Stimulated activated CD8-positive, alpha-beta memory T cell treated with anti-CD3 and anti-CD28 coated beads, Interleukin-4, amount 100 ng/mL, for 1 hour (primary cell): ENCODE measurements around the gene CA6.
"Not testable (repeated sequence)": the region's sequence is repeated elsewhere in the genome, so short reads cannot be mapped to it uniquely, and the experiment has no call there.

Experiments used
- DNase-seq, 2 donors: peaks; one replicate each; pipeline ENCODE4 v3.0.0-alpha.2; 2020; ENCODE audit warnings: low read depth in 2 of 2, low spot score in 1 of 2

The CA6 gene

DNA sequence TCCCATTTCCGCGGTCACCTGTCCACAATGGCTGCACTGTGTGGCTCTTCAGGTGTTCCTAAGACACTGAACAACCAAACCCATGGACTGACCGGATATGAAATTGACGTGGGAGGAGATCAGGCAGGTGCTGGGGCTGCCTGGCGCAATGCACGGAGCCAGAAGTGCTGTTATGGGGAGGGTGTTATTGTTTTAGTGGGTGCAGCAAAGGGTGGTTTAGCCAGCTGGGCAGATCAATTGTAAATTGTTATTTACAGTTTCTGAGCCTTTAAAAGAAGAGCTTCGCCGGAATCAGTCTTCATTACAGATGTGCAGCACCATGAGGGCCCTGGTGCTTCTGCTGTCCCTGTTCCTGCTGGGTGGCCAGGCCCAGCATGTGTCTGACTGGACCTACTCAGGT is at the start of gene CA6:
Gene CA6, plus strand, starts transcription at position 301 of the 400 bp plus-strand sequence. Its CDS starts 19 bp downstream, at position 320.
- DNase-seq, result no peak

DNA sequence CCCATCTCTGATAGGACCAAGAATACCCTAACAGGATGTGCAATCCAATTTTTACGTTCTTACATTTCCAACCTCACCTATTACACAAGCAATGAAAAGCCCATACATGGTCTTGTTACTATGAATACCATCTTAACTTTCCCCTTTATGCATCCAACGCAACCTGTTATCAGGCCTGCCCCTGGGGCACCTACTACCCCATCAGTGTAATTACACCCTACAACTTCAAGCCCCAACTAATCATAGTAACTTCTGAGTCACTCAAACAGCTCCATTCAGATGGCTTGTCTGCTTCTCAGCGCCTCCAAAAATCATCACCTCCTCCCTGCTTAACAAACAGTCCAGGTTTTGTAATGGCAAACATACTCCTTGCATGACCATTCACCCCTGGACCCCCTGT is 48.9 kb upstream of the CA6 start:
- DNase-seq, result not testable (repeated sequence)

DNA sequence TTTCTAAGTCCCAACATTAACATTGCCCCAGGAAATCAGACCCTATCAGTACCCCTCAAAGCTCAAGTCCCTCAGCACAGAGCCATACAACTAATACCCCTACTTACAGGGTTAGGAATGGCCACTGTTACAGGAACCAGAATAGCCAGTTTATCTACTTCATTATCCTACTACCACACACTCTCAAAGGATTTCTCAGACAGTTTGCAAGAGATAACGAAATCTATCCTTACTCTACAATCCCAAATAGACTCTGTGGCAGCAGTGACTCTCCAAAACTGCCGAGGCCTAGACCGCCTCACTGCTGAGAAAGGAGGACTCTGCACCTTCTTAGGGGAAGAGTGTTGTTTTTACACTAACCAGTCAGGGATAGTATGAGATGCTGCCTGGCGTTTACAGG is 48.2 kb upstream of the CA6 start:
- not testable (repeated sequence) for DNase-seq

DNA sequence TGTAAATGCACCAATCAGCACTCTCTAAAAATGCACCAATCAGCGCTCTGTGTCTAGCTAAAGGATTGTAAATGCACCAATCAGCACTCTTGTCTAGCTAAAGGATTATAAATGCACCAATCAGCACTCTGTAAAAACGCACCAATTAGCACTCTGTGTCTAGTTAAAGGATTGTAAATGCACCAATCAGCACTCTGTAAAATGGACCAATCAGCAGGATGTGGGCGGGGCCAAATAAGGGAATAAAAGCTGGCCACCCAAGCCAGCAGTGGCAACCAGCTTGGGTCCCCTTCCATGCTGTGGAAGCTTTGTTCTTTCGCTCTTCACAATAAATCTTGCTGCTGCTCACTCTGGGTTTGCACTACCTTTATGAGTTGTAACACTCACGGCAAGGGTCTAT is 47.2 kb upstream of the CA6 start:
- DNase-seq, result not testable (repeated sequence)

DNA sequence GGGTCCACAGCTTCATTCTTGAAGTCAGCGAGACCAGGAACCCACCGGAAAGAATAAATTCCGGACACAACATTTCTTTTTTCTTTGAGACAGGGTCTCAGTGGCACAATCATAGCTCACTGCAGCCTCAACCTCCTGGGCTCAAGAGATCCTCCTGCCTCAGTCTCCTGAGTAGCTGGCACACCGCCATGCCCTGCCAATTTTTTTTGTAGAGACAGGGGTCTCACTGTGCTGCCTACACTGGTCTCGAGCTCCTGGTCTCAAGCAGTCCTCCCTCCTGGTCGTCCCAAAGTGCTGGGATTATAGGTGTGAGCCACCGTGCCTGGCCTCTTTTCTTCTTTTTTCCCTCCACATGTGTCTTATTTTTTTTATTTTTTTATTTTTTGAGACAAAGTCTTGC is 46.6 kb upstream of the CA6 start:
- no peak for DNase-seq

DNA sequence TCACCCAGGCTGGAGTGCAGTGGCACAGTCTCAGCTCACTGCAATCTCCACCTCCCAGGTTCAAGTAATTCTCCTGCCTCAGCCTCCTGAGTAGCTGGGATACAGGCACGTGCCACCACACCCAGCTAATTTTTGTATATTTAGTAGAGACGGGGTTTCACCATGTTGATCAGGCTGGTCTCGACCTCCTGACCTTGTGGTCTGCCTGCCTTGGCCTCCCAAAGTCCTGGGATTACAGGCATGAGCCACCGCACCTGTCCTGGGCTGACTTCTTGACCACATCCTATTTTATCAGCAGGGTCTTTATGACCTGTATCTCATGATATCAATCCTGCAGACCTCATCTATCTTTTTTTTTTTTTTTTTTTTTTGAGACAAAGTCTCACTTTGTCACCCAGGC is 45.0 kb upstream of the CA6 start:
- DNase-seq, result not testable (repeated sequence)

DNA sequence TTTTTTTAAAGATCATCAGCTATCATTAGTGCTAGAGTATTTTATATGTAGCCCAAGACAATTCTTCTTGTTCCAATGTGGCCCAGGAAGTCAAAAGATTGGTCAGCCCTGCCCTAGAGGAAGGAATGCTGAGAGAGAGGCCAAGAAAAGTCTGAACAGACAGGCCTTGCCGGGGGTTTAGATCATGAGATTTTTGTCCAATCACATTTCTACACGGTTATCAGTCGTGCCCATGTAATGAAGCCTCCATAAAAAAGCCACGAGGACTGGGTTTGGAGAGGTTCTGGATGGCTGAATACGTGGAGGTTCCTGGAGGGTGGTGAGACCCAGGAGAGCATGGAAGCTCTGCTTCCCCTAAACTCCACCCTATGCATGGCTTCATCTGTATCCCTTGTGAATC is 42.9 kb upstream of the CA6 start:
- DNase-seq, result no peak

DNA sequence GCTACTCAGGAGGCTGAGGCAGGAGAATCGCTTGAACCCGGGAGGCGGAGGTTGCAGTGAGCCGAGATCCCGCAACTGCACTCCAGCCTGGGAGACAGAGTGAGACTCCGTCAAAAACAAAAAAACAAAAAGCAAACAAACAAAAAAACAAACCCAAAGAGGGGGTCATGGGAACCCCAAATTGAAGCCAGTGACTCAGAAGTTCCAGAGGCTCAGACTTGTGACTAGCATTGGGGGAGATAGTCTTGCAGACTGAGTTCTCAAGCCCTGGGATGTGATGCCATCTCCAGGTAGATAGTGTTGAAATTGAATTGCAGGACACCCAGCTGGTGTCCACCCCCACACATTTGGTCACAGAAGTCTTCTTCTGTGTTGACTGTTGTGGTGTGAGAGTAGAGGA is 42.3 kb upstream of the CA6 start:
- no peak for DNase-seq

DNA sequence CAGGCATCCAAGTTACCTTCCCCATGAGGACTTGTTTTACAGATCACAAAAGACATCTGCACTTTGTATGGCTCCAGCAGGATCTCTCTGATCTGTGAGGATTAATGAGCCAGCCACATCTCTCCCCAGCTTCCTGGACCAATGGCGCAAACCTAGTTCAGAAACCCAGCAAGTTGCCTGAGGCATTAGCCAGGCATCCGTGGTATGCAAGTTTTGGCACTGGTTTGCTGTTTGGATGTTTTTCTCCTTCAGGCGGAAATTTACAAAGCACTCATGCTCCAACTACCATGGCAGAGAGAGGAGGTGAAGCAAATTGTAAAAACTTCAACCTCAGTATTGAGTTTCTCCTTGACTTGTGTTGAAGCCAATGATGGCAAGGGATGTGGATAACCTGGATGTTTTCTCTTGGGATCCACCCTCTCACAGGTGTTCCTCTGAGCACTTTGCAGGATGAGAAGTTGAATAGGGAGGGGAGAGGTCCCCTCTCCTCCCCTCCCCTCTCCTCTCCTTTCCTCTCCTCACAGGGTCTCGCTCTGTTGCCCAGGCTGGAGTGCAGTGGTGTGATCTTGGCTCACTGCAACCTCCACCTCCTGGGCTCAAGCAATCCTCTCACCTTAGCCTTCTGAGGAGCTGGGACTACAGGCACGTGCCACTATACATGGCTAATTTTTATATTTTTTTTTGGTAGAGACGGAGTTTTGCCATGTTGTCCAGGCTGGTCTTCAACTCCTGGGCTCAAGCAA is 41.6 kb upstream of the CA6 start:
- DNase-seq, result no peak

DNA sequence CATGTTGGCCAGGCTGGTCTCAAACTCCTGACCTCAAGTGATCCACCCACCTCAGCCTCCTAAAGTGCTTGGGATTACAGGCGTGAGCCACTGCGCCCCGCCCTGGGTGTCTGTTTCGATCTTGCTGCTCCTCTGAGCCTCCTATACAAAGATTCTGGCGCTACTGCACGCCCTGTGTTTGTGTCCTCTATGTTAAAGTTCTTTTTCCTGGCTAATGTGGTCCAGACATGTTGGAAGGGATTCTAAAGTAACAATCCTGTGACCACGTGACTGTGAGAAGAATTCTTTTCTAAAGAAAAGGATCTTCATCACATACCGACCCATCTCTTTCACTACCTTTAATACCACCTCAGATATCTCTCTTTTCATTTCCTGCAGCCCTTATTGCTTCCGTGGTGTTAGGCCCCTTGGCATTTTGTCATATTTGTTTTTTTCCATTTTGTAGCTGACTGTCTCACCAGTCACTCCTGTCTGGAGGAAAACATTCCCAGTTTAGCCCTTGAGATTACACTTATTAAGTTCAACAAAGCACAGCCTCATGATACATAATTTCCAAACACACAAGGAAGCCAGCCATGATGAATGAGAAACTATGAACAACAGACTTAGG is 40.0 kb upstream of the CA6 start:
- DNase-seq, result no peak

DNA sequence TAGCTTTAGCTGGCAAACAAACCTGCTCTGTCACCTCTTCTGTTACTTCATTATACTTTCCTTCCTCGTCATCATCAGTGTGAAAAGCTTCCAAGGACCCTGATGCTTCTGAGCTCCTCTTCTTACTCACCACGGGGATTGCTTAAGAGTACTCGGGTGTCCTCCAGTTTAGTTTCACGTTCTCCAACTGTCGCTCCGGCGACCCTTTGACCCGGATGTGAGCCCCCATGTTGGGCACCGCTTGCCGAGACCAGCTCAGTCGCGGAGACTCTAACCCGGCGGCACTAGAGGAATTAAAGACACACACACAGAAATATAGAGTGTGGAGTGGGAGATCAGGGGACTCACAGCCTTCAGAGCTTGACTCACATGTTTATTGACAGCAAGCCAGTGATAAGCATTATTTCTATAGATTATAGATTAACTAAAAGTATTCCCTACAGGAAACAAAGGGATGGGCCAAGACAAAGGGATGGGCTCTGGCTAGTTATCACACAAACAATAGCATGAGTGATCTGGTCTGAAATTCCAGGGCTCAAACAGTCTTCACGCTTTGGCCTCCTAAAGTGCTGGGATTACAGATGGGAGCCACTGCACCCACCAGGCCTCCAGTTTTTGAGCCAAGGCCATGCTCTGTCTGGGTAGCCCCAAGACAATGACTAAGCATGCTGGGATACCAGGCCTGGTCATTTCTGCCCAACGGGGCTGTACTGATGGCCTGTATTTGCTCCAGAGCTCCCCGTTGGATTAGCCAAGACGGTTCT is 37.1 kb upstream of the CA6 start:
- DNase-seq, result no peak

DNA sequence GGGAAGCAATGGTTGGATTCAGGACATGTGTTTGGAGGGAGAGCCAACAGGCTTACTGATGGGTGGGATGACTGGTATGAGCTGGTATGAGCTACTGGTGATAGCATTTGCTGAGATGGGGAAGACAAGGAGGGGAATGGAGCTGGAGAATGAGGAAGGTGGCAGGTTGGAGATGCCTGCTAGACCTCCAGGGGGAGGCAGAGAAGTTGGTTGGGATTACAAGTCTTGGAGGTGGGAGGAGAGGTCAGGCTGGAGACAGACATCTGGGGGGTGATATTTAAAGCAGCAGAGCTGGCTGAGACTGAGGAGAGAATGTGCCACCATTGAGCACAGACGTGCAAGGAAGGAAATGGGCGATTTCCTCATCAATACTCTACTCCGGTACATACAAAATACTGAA is 35.3 kb upstream of the CA6 start:
- DNase-seq, result no peak

DNA sequence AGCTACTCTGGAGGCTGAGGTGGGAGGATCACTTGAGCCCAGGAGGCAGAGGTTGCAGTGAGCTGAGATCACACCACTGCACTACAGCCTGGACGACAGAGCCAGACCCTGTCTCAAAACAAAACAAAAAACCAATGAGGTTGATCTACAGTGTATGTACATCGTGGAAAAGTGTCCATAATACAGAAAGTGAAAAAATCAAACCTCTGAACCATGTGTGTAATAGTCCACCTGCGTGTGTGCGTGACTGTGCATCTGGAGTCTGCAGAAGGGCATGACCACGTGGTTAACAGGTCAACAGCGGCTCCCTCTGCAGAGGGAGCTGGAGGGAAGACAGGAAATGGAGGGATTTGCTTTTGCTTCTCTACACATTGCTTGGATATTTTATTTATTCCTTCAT is 34.8 kb upstream of the CA6 start:
- DNase-seq, result no peak

DNA sequence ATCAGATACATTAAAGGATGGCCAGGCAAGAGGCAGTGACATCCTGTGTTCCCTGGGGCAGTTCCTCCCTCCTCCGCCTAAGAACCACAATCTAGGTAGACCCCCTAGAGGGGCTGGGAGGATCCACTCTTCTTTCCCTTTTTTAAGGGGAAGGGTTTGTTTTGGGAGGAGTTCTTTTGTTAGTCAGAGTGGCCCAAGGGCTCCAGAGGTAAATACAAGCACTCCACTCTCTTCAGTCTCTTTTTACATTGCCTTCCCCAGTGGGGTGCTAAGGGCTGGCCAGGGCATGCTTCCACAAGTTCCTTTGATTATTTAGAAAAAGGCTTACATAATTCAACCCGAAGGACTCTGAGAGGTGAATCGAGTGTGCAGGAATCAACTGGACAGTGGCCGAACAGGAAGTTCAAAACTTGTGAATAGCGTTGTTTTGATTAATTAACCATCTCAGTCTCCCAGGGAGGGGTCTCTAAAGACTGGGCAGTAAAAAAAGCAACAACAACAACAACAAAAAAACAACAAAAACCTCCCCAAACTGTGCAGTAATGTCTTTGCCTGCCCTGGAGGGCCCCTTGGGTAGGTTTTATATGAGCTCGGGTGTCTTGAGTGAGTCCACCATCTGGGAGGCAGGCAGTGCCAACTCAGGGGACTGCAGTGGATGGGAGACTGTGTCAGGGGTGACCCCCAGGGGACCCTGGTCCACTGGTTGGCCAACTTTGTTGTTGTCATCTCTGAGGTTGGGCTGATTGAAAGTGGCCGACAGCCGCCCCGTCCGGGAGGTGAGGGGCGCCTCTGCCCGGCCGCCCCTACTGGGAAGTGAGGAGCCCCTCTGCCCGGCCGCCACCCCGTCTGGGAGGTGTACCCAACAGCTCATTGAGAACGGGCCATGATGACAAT is 34.0 kb upstream of the CA6 start:
- DNase-seq, result no peak

DNA sequence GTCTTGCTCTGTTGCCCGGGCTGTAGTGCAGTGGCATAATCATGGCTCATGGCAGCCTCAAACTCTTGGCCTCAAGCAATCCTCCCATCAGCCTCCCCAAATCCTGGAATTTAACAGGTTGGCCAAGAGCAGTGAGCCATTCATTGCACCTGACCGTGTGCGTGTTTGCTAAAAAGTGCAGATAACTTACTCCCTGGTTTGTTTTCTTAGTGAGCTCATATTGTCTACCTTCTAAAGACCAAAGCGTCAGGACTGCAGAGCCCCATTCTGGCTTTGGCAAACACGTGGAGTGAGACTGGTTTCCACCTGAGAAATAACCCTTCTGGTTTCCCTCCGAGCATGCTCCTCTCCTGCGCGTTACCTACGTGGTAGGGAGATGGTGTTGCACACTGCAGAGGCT is 32.2 kb upstream of the CA6 start:
- DNase-seq, result no peak

DNA sequence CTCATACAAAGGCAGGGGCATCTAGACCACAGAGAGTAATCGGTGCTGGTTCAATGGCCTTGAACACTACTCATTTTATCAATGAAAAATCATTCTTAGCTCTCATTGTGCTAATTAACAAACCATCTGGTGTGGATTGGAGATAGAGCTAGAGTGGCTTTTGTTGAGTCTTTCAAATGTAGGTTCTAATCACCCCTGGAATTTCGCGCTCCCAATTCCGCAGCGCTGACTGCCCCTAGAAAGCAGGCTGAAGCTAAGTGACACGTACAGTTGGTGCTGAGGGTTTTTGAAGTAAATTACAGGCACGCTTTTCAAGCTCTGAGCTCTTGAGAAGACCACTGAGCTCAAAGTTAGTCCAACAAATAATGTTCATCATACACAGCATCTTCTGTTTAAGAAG is 31.2 kb upstream of the CA6 start:
- DNase-seq, result no peak

DNA sequence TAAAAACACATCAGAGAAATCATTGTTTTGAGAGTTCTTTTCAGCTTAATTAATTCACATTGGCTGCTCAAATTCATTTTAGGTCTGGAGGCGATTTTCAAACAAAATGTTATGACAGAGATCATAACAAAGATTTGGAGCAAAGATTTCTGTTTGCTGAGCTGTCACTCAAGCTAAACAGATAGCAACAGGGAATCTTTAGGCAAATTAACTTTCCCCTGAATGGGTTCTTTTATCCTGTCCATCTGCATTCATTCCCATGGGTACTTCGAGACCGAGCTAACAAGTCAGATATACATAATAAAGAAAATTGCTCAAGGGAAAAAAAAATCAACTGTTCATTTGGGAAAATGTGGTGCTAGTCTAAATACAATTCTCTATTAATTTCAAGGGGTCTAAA is 30.2 kb upstream of the CA6 start:
- DNase-seq, result no peak

DNA sequence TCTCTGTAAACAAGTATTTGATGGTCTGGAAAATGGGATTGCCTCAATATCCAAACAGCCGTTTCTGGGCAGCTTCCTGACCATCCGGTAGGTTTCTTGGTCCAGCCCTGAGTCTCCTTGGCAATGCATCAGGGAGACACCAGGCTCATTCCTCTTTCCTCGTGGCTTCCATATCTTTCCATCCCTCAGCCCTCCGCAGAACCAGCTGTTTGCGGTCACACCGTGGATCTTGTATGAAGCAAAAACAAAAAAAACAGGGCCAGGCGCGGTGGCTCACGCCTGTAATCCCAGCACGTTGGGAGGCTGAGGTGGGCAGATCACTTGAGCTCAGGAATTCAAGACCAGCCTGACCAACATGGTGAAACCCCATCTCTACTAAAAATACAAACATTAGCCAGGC is 28.1 kb upstream of the CA6 start:
- DNase-seq, result not testable (repeated sequence)

DNA sequence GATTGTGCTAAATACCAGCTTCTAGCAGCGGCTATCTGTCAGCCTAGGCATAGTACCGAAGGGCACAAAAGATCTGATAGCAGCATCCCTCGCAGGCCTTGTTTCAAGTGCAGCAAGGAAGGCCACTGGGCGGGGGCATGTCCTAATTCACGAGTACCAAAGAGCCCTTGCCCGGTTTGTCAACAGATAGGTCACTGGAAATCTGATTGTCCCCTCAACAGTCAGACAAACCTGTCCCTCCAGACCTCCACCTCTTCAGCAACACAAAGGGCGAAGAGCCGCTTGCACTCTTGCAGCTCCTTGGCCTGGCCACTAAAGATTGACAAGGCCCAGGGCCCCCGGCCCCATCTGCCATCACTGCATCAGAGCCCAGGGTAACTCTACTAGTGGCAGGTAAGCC is 22.7 kb upstream of the CA6 start:
- no peak for DNase-seq

DNA sequence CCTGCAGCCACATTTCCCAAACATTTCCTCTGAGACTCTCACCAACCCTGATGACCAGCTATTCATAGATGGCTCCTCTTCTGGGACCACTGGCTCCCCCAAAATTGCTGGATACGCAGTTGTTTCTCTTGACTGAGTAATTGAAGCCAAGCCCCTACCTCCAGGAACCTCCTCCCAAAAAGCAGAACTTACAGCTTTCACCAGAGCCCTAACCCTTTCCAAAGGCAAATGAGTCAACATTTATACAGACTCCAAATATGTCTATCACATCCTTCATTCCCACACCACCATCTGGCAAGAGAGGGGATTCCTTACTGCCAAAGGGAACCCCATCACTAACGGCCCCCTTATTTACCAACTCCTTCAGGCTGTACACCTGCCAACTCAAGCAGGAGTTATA is 20.3 kb upstream of the CA6 start:
- no peak for DNase-seq

DNA sequence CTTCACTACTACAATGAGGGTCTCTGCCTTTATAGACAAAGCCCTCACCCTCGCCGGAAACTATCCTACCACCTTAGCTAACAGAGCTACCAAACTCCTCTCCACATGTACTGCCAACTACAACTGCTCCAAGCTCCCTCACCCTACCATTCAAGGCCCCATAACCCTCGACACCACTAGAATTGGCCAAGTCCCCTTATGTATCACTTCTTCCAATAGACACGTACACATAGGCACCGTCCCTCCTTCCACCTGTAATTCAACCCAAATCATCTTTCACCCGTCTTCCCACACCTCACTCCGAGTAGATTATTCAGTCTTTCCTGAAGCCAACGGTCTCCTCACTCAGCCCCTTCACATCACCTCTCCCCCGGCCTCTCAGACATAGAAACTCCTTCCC is 19.7 kb upstream of the CA6 start:
- no peak for DNase-seq
